CD14-positive monocyte (primary cell): Measurements from ENCODE around the gene BMP15. TPM values are rescaled to one million over a fixed set of nuclear protein-coding genes. Genes with fewer than 3 reads are reported as not detected.

Source experiments
- DNase-seq, 3 donors: peaks; one replicate each; pipeline ENCODE4 v3.0.0-alpha.2; 2011 to 2022
- H2AFZ ChIP-seq: 2 replicates; pipeline ENCODE4 v1.6.0; 2012; ENCODE audit warnings: mild to moderate bottlenecking, low read depth, low read length, inconsistent platforms; ENCODE audit not compliant: insufficient read depth, poor library complexity, severe bottlenecking
- H3K27ac ChIP-seq, 2 donors: 1 replicate in 1 of 2; 2 replicates in 1 of 2; pipeline ENCODE4 v1.5.1; 2012 to 2013; ENCODE audit warnings: low read length in 2 of 2, control low read depth in 1 of 2, inconsistent platforms in 1 of 2, low read depth in 1 of 2, mild to moderate bottlenecking in 1 of 2
- H3K27me3 ChIP-seq, 2 donors: one replicate each; pipeline versions ENCODE4 v1.6.0 to v1.6.1; 2011 to 2013; ENCODE audit warnings: low read length in 2 of 2; ENCODE audit not compliant: control insufficient read depth in 2 of 2, insufficient read depth in 2 of 2
- H3K36me3 ChIP-seq, 2 donors: replicated peaks in 1 of 2; 1 replicate in 1 of 2; 2 replicates in 1 of 2; pipeline versions ENCODE4 v1.5.1 to v1.6.1; 2012 to 2013; ENCODE audit warnings: low read length in 2 of 2, control low read depth in 1 of 2, inconsistent platforms in 1 of 2, mild to moderate bottlenecking in 1 of 2; ENCODE audit not compliant: insufficient read depth in 2 of 2, control insufficient read depth in 1 of 2
- H3K4me1 ChIP-seq, 2 donors: 1 replicate in 1 of 2; 2 replicates in 1 of 2; pipeline versions ENCODE4 v1.5.1 to v1.6.1; 2012 to 2013; ENCODE audit warnings: low read length in 2 of 2, control low read depth in 1 of 2, inconsistent platforms in 1 of 2, mild to moderate bottlenecking in 1 of 2, moderate library complexity in 1 of 2; ENCODE audit not compliant: insufficient read depth in 2 of 2, control insufficient read depth in 1 of 2
- H3K4me2 ChIP-seq: replicated peaks from 2 replicates; pipeline ENCODE3; 2012; ENCODE audit warnings: low read length, moderate library complexity, mild to moderate bottlenecking; ENCODE audit not compliant: poor library complexity, severe bottlenecking; ENCODE audit errors: extremely low read depth
- H3K4me3 ChIP-seq, 3 experiments: fragments of 200-600 bp in 1 of 3; sonication (generic) in 1 of 3; replicated peaks in 1 of 3; 1 replicate in 2 of 3; 2 replicates in 1 of 3; pipeline ENCODE4 v1.5.1; 2011 to 2013; ENCODE audit warnings: low read length in 3 of 3, mild to moderate bottlenecking in 3 of 3, control low read depth in 2 of 3, low read depth in 2 of 3, inconsistent platforms in 1 of 3, moderate library complexity in 1 of 3
- H3K79me2 ChIP-seq: 2 replicates; pipeline ENCODE4 v1.6.0; 2012; ENCODE audit warnings: mild to moderate bottlenecking, control low read depth, inconsistent platforms, low read length, moderate library complexity; ENCODE audit not compliant: insufficient read depth
- H3K9ac ChIP-seq: 2 replicates; pipeline ENCODE4 v1.6.0; 2017; ENCODE audit warnings: low read length, mild to moderate bottlenecking; ENCODE audit not compliant: insufficient read depth, poor library complexity, severe bottlenecking
- H3K9me3 ChIP-seq, 2 donors: replicated peaks in 1 of 2; 1 replicate in 1 of 2; 2 replicates in 1 of 2; pipeline versions ENCODE4 v1.5.1 to v1.6.1; 2012 to 2013; ENCODE audit warnings: low read length in 2 of 2, control low read depth in 1 of 2; ENCODE audit not compliant: control insufficient read depth in 1 of 2, insufficient read depth in 1 of 2
- H4K20me1 ChIP-seq: 2 replicates; pipeline ENCODE4 v1.6.0; 2012; ENCODE audit warnings: mild to moderate bottlenecking, low read length, control low read depth, moderate library complexity; ENCODE audit not compliant: insufficient read depth
- H3K27ac Mint-ChIP-seq, 7 donors: one replicate each; pipeline ENCODE4 v1.8.0; 2020; ENCODE audit warnings: mild to moderate bottlenecking in 7 of 7, mixed read lengths in 7 of 7, moderate library complexity in 6 of 7, inconsistent platforms in 2 of 7
- H3K27me3 Mint-ChIP-seq, 3 donors: one replicate each; pipeline ENCODE4 v1.8.0; 2021 to 2022; ENCODE audit warnings: low read depth in 3 of 3, mild to moderate bottlenecking in 3 of 3, mixed read lengths in 3 of 3, moderate library complexity in 3 of 3, inconsistent platforms in 1 of 3
- H3K36me3 Mint-ChIP-seq, 2 donors: one replicate each; pipeline ENCODE4 v1.8.0; 2020; ENCODE audit warnings: mixed read lengths in 2 of 2, inconsistent platforms in 1 of 2, mild to moderate bottlenecking in 1 of 2
- H3K4me1 Mint-ChIP-seq: one replicate; pipeline ENCODE4 v1.8.0; 2020; ENCODE audit warnings: mild to moderate bottlenecking, mixed read lengths
- H3K4me3 Mint-ChIP-seq, 2 donors: one replicate each; pipeline ENCODE4 v1.8.0; 2020; ENCODE audit warnings: mild to moderate bottlenecking in 2 of 2, mixed read lengths in 2 of 2, moderate library complexity in 1 of 2
- H3K9me3 Mint-ChIP-seq, 7 donors: one replicate each; pipeline ENCODE4 v1.8.0; 2020 to 2022; ENCODE audit warnings: mixed read lengths in 7 of 7, mild to moderate bottlenecking in 6 of 7, moderate library complexity in 6 of 7, inconsistent platforms in 2 of 7
- intact Hi-C, 2 donors: fragments of 100-400 bp; cut with micrococcal nuclease; formaldehyde crosslinking; loops; one replicate each; pipeline versions ENCODE4 v1.15.0 to v1.15.1; 2023
- polyA plus RNA-seq, 3 donors: library from polyadenylated mRNA; depleted of rRNA in 1 of 3; unstranded in 2 of 3; stranded (reverse) in 1 of 3; fragments of 300-500 nt in 2 of 3; fragments of >200 nt in 1 of 3; fragmentation: Illumina TruSeq in 2 of 3; gene quantifications; 1 replicate in 2 of 3; 2 replicates in 1 of 3; pipeline ENCODE4 v1.2.3, GENCODE V29; 2012 to 2021
- TF ChIP-seq, protein P1 (sequence below): fragments of 200-600 bp; IDR thresholded peaks from one replicate; pipeline ENCODE4 v1.8.0; 2022; ENCODE audit warnings: antibody characterized with exemption, mild to moderate bottlenecking

The BMP15 gene
- polyA plus RNA-seq, 3 donors: not detected

DNA sequence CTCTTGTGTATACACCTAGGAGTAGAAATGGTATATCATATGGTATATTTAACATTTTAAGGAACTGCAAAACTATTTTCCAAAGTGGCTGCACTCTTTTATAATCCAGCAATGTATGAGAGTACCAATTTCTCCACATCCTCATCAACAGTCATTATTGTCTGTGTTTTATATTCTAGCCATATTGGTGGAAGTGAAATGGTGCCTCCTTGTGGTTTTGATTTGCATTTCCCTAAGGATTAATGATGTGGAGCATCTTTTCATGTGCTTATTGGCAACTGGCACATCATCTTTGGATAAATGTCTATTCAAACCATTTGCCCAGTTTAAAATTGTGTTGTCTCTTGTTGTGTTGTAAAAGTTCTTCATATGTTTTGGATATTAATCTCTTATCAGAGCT is 9.6 kb downstream of the BMP15 start:
- H2AFZ ChIP-seq: no peak overlapping the region
- Mint-ChIP-seq H3K4me1 (no peaks in the 10 kb centered on the region), H3K36me3 (no peaks in the 10 kb centered on the region), H3K27ac (no peak overlapping the region), H3K4me3 (no peak overlapping the region), H3K27me3 (peaks cover 0 to 9% (median 0%) of the 10 kb centered on the region in 3 donors), H3K9me3 (peaks cover 0 to 2% (median 0%) of the 10 kb centered on the region in 7 donors)
- DNase-seq: no peak
- no peak overlapping the region for H3K4me2 ChIP-seq
- no peak overlapping the region for H3K27ac ChIP-seq
- no peaks in the 10 kb centered on the region for H3K27me3 ChIP-seq
- H3K9ac ChIP-seq: no peak overlapping the region
- no peaks in the 10 kb centered on the region for H3K9me3 ChIP-seq
- no peaks in the 10 kb centered on the region for H4K20me1 ChIP-seq
- TF ChIP-seq, protein P1, sequence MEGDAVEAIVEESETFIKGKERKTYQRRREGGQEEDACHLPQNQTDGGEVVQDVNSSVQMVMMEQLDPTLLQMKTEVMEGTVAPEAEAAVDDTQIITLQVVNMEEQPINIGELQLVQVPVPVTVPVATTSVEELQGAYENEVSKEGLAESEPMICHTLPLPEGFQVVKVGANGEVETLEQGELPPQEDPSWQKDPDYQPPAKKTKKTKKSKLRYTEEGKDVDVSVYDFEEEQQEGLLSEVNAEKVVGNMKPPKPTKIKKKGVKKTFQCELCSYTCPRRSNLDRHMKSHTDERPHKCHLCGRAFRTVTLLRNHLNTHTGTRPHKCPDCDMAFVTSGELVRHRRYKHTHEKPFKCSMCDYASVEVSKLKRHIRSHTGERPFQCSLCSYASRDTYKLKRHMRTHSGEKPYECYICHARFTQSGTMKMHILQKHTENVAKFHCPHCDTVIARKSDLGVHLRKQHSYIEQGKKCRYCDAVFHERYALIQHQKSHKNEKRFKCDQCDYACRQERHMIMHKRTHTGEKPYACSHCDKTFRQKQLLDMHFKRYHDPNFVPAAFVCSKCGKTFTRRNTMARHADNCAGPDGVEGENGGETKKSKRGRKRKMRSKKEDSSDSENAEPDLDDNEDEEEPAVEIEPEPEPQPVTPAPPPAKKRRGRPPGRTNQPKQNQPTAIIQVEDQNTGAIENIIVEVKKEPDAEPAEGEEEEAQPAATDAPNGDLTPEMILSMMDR: no peak
- no peak overlapping the region for H3K4me3 ChIP-seq
- no peaks in the 10 kb centered on the region for H3K79me2 ChIP-seq
- H3K4me1 ChIP-seq: no peaks in the 10 kb centered on the region
- intact Hi-C loops: no loop called here
- H3K36me3 ChIP-seq: no peaks in the 10 kb centered on the region

GRCh38 chrX:50927127-50927526 is 16.6 kb downstream of the BMP15 start:
- Histone ChIP-seq H3K36me3 (no peaks in the 10 kb centered on the region), H3K9me3 (no peaks in the 10 kb centered on the region), H3K4me3 (no peak overlapping the region), H4K20me1 (no peaks in the 10 kb centered on the region), H3K9ac (no peak overlapping the region), H3K4me1 (no peaks in the 10 kb centered on the region), H2AFZ (no peak overlapping the region), H3K27me3 (no peaks in the 10 kb centered on the region), H3K4me2 (no peak overlapping the region), H3K79me2 (no peaks in the 10 kb centered on the region), H3K27ac (no peak overlapping the region)
- intact Hi-C loops: no loop called here
- no peak for DNase-seq
- Mint-ChIP-seq H3K36me3 (no peaks in the 10 kb centered on the region), H3K27me3 (peaks cover 0 to 10% (median 1%) of the 10 kb centered on the region in 3 donors), H3K4me3 (no peak overlapping the region), H3K9me3 (peaks cover 0 to 3% (median 0%) of the 10 kb centered on the region in 7 donors), H3K4me1 (no peaks in the 10 kb centered on the region), H3K27ac (no peak overlapping the region)
- TF ChIP-seq, protein P1: no peak
